Vagina (tissue), 2 donors: ENCODE data around the gene UNC45A.

ENCODE experiments used
- POLR2A ChIP-seq, 2 donors: fragments of 450-650 bp; IDR thresholded peaks; one replicate each; pipeline ENCODE4 v1.6.1; 2017; ENCODE audit warnings: antibody characterized with exemption in 2 of 2, mild to moderate bottlenecking in 2 of 2, moderate library complexity in 2 of 2
- POLR2AphosphoS5 ChIP-seq, 2 donors: sonication (generic); formaldehyde crosslinking; IDR thresholded peaks; one replicate each; pipeline ENCODE4 v1.9.0; 2017; ENCODE audit warnings: antibody characterized with exemption in 2 of 2, mild to moderate bottlenecking in 2 of 2, low read depth in 1 of 2; ENCODE audit not compliant: insufficient read depth in 1 of 2
- TF ChIP-seq, protein P1 (sequence below), 3 experiments: fragments of 450-650 bp in 2 of 3; fragments of 200-600 bp in 1 of 3; sonication (generic) in 1 of 3; IDR thresholded peaks; one replicate each; pipeline ENCODE4 v1.5.1; 2017 to 2019; ENCODE audit warnings: antibody characterized with exemption in 3 of 3, mild to moderate bottlenecking in 2 of 3, moderate library complexity in 2 of 3

DNA sequence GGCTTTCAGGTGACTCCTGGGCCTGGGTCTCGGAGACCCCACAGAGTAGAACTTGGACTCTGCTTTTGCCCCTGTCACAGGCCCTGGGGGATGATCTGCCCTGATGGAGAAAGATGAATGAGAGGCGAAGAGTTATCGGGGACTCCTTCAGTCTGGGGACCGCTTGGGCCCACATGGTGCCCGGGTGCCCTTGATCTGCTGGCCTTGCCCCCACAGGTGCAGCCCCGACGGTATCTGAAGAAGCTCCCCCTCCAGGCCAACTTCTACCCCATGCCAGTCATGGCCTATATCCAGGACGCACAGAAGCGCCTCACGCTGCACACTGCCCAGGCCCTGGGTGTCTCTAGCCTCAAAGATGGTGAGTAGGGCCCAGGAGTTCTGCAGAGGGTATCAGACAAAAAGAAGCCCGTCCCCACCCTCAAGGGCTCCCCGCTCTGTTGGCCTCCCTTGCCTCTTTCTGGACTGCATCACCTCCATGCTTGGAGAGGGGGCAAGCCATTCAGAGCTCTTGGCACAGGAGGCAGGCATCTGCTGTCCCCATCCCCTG is 21.6 kb upstream of the UNC45A start:
- TF ChIP-seq, protein P1, sequence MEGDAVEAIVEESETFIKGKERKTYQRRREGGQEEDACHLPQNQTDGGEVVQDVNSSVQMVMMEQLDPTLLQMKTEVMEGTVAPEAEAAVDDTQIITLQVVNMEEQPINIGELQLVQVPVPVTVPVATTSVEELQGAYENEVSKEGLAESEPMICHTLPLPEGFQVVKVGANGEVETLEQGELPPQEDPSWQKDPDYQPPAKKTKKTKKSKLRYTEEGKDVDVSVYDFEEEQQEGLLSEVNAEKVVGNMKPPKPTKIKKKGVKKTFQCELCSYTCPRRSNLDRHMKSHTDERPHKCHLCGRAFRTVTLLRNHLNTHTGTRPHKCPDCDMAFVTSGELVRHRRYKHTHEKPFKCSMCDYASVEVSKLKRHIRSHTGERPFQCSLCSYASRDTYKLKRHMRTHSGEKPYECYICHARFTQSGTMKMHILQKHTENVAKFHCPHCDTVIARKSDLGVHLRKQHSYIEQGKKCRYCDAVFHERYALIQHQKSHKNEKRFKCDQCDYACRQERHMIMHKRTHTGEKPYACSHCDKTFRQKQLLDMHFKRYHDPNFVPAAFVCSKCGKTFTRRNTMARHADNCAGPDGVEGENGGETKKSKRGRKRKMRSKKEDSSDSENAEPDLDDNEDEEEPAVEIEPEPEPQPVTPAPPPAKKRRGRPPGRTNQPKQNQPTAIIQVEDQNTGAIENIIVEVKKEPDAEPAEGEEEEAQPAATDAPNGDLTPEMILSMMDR (IDR thresholded peaks at IDR 0.05), result no peak
- TF ChIP-seq POLR2A (IDR thresholded peaks at IDR 0.05), result no peak
- no peak for TF ChIP-seq POLR2AphosphoS5 (IDR thresholded peaks at IDR 0.05; ENCODE audit: insufficient read depth in 1 of 2, low read depth in 1 of 2)
